ENCODE results near the gene IGF2BP2.

Gene IGF2BP2

GRCh38 chr3:185720326-185720725 lies 104.5 kb downstream of the IGF2BP2 start:
- in situ Hi-C loops (cut with MboI; ENCODE audit: low pct_unique_long_range_greater_than_20kb, low sequenced_read_pairs, unreplicated experiment): no loop called here

GRCh38 chr3:185718736-185719593 lies 105.9 kb downstream of the IGF2BP2 start:
- no peak for TF ChIP-seq CTCF (IDR thresholded peaks at IDR 0.05; ENCODE audit: extremely low read depth, insufficient read depth, missing control alignments)
- no peak for DNase-seq (ENCODE audit: low spot score)
- in situ Hi-C loops (cut with MboI; ENCODE audit: low pct_unique_long_range_greater_than_20kb, low sequenced_read_pairs, unreplicated experiment): no loop called here

More at GRCh38 chr3:185720326-185720725, 104.5 kb downstream of the IGF2BP2 start:
- DNase-seq (ENCODE audit: low spot score): no peak
- no peak for TF ChIP-seq CTCF (IDR thresholded peaks at IDR 0.05; ENCODE audit: extremely low read depth, insufficient read depth, missing control alignments)

GRCh38 chr3:185717627-185718402 lies 107.0 kb downstream of the IGF2BP2 start:
- DNase-seq (ENCODE audit: low spot score): no peak
- no peak for TF ChIP-seq CTCF (IDR thresholded peaks at IDR 0.05; ENCODE audit: extremely low read depth, insufficient read depth, missing control alignments)
- in situ Hi-C loops (cut with MboI; ENCODE audit: low pct_unique_long_range_greater_than_20kb, low sequenced_read_pairs, unreplicated experiment): no loop called here

- TF ChIP-seq CTCF (IDR thresholded peaks at IDR 0.05; ENCODE audit: extremely low read depth, insufficient read depth, missing control alignments): no peak
- no peak for DNase-seq (ENCODE audit: low spot score)
- in situ Hi-C loops (cut with MboI; ENCODE audit: low pct_unique_long_range_greater_than_20kb, low sequenced_read_pairs, unreplicated experiment): no loop called here
Measured at GRCh38 chr3:185717121-185717520, 107.7 kb downstream of the IGF2BP2 start.

GRCh38 chr3:185716436-185717108 lies 108.3 kb downstream of the IGF2BP2 start:
- in situ Hi-C loops (cut with MboI; ENCODE audit: low pct_unique_long_range_greater_than_20kb, low sequenced_read_pairs, unreplicated experiment): no loop called here
- TF ChIP-seq CTCF (IDR thresholded peaks at IDR 0.05; ENCODE audit: extremely low read depth, insufficient read depth, missing control alignments): no peak
- no peak for DNase-seq (ENCODE audit: low spot score)

- TF ChIP-seq CTCF (IDR thresholded peaks at IDR 0.05; ENCODE audit: extremely low read depth, insufficient read depth, missing control alignments): no peak
- in situ Hi-C loops (cut with MboI; ENCODE audit: low pct_unique_long_range_greater_than_20kb, low sequenced_read_pairs, unreplicated experiment): no loop called here
- DNase-seq (ENCODE audit: low spot score): no peak
Measured at GRCh38 chr3:185715091-185715490, 109.8 kb downstream of the IGF2BP2 start.

All from GM13977 (cell line).